NB4 (cell line): ENCODE measurements around the gene TELO2.

Source experiments
- MYC ChIP-seq: IDR thresholded peaks from 2 replicates; pipeline ENCODE4 v1.6.1; 2011; ENCODE audit warnings: low read depth, low read length
- POLR2A ChIP-seq: IDR thresholded peaks from 2 replicates; pipeline ENCODE4 v1.6.1; 2011; ENCODE audit warnings: mild to moderate bottlenecking; ENCODE audit not compliant: insufficient read length; ENCODE audit errors: extremely low read depth
- TF ChIP-seq, protein P1 (sequence below): IDR thresholded peaks from one replicate; pipeline ENCODE4 v1.5.1; 2012; ENCODE audit warnings: low read depth, low read length

DNA sequence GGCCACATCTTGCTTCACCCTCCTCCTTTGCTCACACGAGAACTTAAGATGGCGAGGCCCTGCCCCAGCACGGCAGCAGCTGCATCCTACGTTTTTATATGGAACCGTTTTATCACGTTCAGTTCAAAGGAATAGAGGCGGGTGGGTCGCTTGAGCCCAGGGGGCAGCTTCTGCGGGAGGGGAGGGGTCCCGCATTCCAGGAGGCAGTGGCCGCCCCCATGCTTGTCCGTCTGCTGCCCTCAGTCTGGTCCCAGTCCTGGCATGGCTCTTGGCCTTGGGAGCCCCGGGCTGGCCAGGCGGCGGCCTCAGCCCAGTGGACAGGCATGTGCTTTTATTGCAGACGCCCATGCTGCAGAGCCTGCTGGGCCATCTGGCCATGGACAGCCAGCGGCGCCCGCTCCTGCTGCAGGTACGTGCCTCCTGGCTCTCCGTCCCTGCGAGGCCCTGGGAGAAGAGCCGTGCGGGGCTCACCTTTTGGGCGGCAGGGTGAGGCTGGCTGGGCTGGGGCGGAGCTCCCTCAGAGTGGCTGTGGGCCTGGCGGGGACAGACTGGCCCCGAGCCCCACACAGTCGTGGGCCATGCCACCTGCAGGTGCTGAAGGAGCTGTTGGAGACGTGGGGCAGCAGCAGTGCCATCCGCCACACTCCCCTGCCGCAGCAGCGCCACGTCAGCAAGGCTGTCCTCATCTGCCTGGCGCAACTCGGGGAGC lies 6.8 kb downstream of the TELO2 start:
- TF ChIP-seq, protein P1, sequence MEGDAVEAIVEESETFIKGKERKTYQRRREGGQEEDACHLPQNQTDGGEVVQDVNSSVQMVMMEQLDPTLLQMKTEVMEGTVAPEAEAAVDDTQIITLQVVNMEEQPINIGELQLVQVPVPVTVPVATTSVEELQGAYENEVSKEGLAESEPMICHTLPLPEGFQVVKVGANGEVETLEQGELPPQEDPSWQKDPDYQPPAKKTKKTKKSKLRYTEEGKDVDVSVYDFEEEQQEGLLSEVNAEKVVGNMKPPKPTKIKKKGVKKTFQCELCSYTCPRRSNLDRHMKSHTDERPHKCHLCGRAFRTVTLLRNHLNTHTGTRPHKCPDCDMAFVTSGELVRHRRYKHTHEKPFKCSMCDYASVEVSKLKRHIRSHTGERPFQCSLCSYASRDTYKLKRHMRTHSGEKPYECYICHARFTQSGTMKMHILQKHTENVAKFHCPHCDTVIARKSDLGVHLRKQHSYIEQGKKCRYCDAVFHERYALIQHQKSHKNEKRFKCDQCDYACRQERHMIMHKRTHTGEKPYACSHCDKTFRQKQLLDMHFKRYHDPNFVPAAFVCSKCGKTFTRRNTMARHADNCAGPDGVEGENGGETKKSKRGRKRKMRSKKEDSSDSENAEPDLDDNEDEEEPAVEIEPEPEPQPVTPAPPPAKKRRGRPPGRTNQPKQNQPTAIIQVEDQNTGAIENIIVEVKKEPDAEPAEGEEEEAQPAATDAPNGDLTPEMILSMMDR = no peak
- TF ChIP-seq POLR2A (no peak), MYC (no peak)
